HCT116 (cell line): Measurements from ENCODE around the gene PCNP.
"Not testable (repeated sequence)": the region's sequence is repeated elsewhere in the genome, so short reads cannot be mapped to it uniquely, and the experiment has no call there.

Experiments
- ATF3 ChIP-seq: IDR thresholded peaks from 2 replicates; pipeline ENCODE4 v1.6.1; 2012
- CTCF ChIP-seq, 3 experiments: fragments of 200-600 bp in 1 of 3; sonication (generic) in 1 of 3; IDR thresholded peaks in 2 of 3; conservative IDR thresholded peaks in 1 of 3; 2 replicates each; pipeline ENCODE4 v1.5.1; 2012 to 2017; ENCODE audit warnings: low read depth in 2 of 3, low read length in 2 of 3, antibody characterized with exemption in 1 of 3, borderline replicate concordance in 1 of 3, control low read depth in 1 of 3, mild to moderate bottlenecking in 1 of 3, mixed read lengths in 1 of 3, mixed run types in 1 of 3, moderate library complexity in 1 of 3; ENCODE audit not compliant: insufficient read depth in 1 of 3
- ELF1 ChIP-seq: IDR thresholded peaks from 2 replicates; pipeline ENCODE4 v1.6.1; 2012; ENCODE audit warnings: low read depth, borderline replicate concordance
- EZH2 ChIP-seq: fragments of 200-600 bp; sonication (generic); IDR thresholded peaks from 2 replicates; pipeline ENCODE4 v1.6.1; 2017; ENCODE audit warnings: antibody characterized with exemption, mixed run types
- EZH2phosphoT487 ChIP-seq: fragments of 200-600 bp; IDR thresholded peaks from 2 replicates; pipeline ENCODE4 v1.6.1; 2018; ENCODE audit warnings: antibody characterized with exemption, borderline replicate concordance
- FOSL1 ChIP-seq: IDR thresholded peaks from 2 replicates; pipeline ENCODE4 v1.6.1; 2012; ENCODE audit warnings: low read depth
- POLR2A ChIP-seq: IDR thresholded peaks from 2 replicates; pipeline ENCODE4 v1.7.0; 2011; ENCODE audit warnings: borderline replicate concordance; ENCODE audit not compliant: insufficient read depth, insufficient read length; ENCODE audit errors: extremely low read depth
- POLR2AphosphoS5 ChIP-seq: IDR thresholded peaks from 2 replicates; pipeline ENCODE4 v1.6.1; 2011; ENCODE audit warnings: mild to moderate bottlenecking, low read depth, low read length, moderate library complexity
- SP1 ChIP-seq: IDR thresholded peaks from 2 replicates; pipeline ENCODE4 v1.6.1; 2012; ENCODE audit warnings: low read depth
- YY1 ChIP-seq: IDR thresholded peaks from 2 replicates; pipeline ENCODE4 v1.6.1; 2011; ENCODE audit warnings: low read length, low read depth, moderate library complexity, mild to moderate bottlenecking; ENCODE audit not compliant: insufficient replicate concordance; ENCODE audit errors: extremely low read depth

DNA sequence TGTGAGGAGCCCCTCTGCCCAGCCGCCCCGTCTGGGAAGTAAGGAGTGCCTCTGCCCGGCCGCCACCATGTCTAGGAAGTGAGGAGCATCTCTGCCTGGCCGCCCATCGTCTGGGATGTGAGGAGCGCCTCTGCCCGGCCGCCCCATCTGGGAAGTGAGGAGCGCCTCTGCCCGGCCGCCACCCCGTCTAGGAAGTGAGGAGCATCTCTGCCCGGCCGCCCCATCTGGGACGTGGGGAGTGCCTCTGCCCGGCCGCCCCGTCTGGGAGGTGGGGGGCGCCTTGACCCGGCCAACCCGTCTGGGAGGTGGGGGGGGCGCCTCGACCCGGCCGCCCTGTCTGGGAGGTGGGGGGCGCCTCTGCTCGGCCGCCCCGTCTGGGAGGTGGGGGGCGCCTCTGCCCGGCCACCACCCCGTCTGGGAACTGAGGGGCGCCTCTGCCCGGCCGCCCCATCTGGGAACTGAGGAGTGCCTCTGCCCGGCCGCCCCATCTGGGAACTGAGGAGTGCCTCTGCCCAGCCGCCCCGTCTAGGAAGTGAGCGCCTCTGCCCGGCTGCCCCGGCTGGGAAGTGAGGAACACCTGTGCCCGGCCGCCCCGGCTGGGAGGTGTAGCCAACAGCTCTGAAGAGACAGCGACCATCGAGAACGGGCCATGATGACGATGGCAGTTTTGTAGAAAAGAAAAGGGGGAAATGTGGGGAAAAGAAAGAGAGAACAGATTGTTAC lies 22.5 kb upstream of the PCNP start:
- TF ChIP-seq ELF1; POLR2AphosphoS5; FOSL1; CTCF (IDR thresholded peaks at IDR 0.05 in 2 of 3, conservative IDR thresholded peaks at IDR 0.05 in 1 of 3; ENCODE audit: borderline replicate concordance in 1 of 3, insufficient read depth in 1 of 3, low read depth in 2 of 3, low read length in 2 of 3); EZH2phosphoT487; SP1; YY1; POLR2A; EZH2; ATF3: not testable (repeated sequence)
